Neutrophil (primary cell): ENCODE measurements around the gene SLC22A7.

Source experiments
- H3K27ac ChIP-seq: fragments of 200-600 bp; sonication (generic); 2 replicates; pipeline ENCODE4 v1.5.1; 2016; ENCODE audit warnings: mild to moderate bottlenecking, moderate library complexity
- H3K27me3 ChIP-seq: fragments of 200-600 bp; sonication (generic); 2 replicates; pipeline ENCODE4 v1.6.0; 2016; ENCODE audit warnings: mild to moderate bottlenecking
- H3K36me3 ChIP-seq: fragments of 200-600 bp; sonication (generic); 2 replicates; pipeline ENCODE4 v1.5.1; 2017
- H3K4me1 ChIP-seq, 2 experiments: fragments of 200-600 bp in 1 of 2; sonication (generic) in 1 of 2; 1 replicate in 1 of 2; 2 replicates in 1 of 2; pipeline versions ENCODE4 v1.5.1 to v1.6.1; 2013 to 2016; ENCODE audit warnings: low read depth in 1 of 2, low read length in 1 of 2, mild to moderate bottlenecking in 1 of 2, moderate library complexity in 1 of 2; ENCODE audit not compliant: control insufficient read depth in 1 of 2, insufficient read depth in 1 of 2
- H3K4me3 ChIP-seq, 2 experiments: fragments of 200-600 bp in 1 of 2; sonication (generic) in 1 of 2; 1 replicate in 1 of 2; 2 replicates in 1 of 2; pipeline ENCODE4 v1.5.1; 2013 to 2016; ENCODE audit warnings: low read depth in 1 of 2, low read length in 1 of 2, mild to moderate bottlenecking in 1 of 2, moderate library complexity in 1 of 2
- H3K9me3 ChIP-seq: fragments of 200-600 bp; sonication (generic); 2 replicates; pipeline ENCODE4 v1.5.1; 2016
- TF ChIP-seq, protein P1 (sequence below): fragments of 200-600 bp; sonication (generic); IDR thresholded peaks from 2 replicates; pipeline ENCODE4 v1.5.1; 2016; ENCODE audit warnings: antibody characterized with exemption

The SLC22A7 gene

DNA sequence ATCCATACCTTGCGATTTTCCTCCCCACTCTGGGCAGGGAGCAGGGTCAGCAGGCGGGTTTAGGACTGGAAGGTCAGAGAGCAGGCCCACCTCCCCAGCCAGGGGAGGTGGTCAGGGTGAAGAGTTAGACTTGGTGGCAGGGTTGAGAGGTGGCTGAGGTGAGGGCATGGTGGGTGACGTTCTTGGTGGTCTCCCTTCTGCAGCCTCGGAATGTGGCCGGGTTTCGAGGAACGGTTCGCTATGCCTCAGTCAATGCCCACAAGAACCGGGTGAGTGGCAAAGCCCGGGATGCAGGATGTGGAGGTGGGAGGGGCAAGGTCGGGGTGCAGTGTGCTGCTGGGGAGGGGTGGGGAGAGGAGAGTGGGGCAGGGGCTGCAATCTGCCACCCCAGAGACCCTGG lies 43.2 kb upstream of the SLC22A7 start:
- Histone ChIP-seq H3K4me1 (no peaks in the 10 kb centered on the region), H3K36me3 (no peaks in the 10 kb centered on the region), H3K27ac (no peak overlapping the region), H3K4me3 (no peak overlapping the region), H3K27me3 (peaks cover 79% of the 10 kb centered on the region), H3K9me3 (no peaks in the 10 kb centered on the region)
- TF ChIP-seq, protein P1, sequence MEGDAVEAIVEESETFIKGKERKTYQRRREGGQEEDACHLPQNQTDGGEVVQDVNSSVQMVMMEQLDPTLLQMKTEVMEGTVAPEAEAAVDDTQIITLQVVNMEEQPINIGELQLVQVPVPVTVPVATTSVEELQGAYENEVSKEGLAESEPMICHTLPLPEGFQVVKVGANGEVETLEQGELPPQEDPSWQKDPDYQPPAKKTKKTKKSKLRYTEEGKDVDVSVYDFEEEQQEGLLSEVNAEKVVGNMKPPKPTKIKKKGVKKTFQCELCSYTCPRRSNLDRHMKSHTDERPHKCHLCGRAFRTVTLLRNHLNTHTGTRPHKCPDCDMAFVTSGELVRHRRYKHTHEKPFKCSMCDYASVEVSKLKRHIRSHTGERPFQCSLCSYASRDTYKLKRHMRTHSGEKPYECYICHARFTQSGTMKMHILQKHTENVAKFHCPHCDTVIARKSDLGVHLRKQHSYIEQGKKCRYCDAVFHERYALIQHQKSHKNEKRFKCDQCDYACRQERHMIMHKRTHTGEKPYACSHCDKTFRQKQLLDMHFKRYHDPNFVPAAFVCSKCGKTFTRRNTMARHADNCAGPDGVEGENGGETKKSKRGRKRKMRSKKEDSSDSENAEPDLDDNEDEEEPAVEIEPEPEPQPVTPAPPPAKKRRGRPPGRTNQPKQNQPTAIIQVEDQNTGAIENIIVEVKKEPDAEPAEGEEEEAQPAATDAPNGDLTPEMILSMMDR: no peak

DNA sequence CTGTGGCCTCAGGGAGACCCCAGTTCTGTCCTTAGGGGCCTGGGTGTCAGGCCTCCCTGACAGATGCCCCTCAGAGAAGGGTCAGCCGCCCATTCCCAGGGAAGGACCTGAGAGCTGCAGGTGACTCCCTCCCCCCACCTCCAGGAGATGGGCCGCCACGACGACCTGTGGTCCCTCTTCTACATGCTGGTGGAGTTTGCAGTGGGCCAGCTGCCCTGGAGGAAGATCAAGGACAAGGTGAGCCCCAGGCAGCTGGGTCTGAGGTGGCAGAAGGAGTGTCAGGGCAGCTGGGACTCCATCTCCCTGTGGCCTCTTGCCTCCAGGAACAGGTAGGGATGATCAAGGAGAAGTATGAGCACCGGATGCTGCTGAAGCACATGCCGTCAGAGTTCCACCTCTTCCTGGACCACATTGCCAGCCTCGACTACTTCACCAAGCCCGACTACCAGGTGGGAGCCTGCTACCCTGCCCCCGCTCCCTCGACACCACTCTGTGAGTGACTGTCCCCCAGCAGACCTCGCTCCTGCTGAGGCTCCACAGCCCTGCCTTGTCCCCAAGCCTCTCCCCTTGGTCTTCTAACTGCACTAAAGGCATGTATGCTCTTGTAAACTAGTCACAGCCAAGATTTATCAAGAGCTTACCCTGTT lies 42.5 kb upstream of the SLC22A7 start:
- no peaks in the 10 kb centered on the region for H3K9me3 ChIP-seq

DNA sequence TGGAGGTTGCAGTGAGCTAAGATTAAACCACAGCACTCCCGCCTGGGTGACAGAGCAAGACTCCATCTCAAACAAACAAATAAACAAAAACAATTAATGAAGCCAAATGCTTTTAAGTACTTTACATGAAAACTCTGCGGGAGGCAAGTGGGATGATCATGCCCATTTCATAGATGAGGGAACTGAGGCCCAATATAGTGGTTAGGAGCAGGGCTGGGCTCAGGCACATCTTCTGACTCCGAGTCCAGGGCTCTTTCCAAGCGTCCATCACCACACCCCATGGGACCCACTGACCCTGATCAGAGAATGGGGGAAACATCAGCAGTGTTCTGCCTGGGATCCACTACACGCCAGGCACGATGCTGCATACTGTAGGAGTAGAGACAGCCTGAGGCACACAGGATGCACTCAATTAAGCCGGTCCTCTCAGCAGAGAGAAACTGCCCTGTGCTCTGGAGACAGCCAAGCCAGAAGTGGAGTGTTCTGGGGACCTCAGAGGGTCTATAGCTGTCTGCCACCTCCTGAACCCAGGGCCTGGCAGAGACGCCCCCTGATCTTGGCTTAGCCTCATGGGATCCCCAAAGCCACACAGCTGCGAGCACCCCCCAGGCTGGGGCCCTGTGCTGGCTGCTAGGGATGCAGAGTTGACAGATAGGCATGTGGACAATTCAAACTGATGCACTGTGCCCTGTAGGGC lies 41.2 kb upstream of the SLC22A7 start:
- peaks cover 59% of the 10 kb centered on the region for H3K27me3 ChIP-seq
- TF ChIP-seq, protein P1: no peak
- no peaks in the 10 kb centered on the region for H3K4me1 ChIP-seq
- H3K9me3 ChIP-seq: no peaks in the 10 kb centered on the region
- no peak overlapping the region for H3K4me3 ChIP-seq
- no peaks in the 10 kb centered on the region for H3K36me3 ChIP-seq
- no peak overlapping the region for H3K27ac ChIP-seq

More for the DNA sequence above, 42.5 kb upstream of the SLC22A7 start:
- TF ChIP-seq, protein P1: no peak
- no peak overlapping the region for H3K4me3 ChIP-seq
- H3K27me3 ChIP-seq: peaks cover 72% of the 10 kb centered on the region
- no peak overlapping the region for H3K27ac ChIP-seq
- no peaks in the 10 kb centered on the region for H3K36me3 ChIP-seq
- H3K4me1 ChIP-seq: no peaks in the 10 kb centered on the region

DNA sequence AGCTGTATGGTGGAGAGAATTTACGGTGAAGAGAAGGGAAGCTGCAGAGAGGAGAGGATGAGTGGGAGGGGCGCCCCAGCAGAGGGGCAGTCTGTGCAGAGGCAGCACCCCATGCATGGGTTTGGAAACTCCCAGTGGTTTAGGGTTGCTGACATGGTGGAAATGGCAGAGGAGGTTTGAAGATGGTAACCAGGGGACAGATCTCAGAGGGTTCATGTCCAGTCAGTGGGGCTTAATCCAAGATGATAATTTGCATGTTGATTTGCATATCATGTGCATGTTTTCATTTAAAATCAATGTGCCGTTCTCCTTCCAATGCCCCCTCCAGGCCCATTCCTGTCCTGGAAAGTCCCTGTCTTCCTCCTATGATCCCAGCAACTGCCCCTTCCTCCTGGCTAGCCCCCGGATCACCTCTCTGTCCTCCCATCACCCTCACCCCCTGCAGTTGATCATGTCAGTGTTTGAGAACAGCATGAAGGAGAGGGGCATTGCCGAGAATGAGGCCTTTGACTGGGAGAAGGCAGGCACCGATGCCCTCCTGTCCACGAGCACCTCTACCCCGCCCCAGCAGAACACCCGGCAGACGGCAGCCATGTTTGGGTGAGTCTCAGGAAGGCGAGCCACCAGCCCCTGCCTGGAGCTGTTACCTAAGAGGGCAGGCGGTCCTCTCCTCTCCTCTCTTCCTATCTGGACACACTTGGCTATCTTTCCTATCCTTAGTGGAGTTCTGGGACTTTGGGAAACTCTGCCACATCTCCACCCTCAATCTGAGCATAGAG lies 40.5 kb upstream of the SLC22A7 start:
- Histone ChIP-seq H3K27ac (no peak overlapping the region), H3K9me3 (no peaks in the 10 kb centered on the region), H3K4me3 (no peak overlapping the region), H3K4me1 (no peaks in the 10 kb centered on the region), H3K36me3 (no peaks in the 10 kb centered on the region), H3K27me3 (peaks cover 52% of the 10 kb centered on the region)
- TF ChIP-seq, protein P1: no peak

DNA sequence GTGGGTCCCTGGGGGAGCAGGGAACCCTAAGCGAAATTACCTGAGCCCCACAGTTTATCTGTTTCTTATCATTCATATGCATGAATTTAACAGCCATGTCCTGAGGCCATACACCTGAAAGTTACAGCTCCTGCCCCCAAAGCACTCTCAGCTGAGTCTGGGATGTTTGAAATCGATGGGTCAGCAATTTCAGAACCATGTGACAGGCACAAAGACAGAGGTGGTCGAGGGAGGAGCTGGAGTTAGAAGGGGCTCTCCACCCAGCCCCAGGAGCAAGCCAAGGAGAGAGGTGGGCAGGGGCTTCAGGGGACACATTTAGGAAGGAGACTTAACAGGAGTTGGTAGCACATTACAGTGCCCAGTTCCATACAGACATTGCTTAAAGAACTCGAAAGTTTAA lies 39.9 kb upstream of the SLC22A7 start:
- no peaks in the 10 kb centered on the region for H3K4me1 ChIP-seq
- H3K9me3 ChIP-seq: no peaks in the 10 kb centered on the region
- H3K27me3 ChIP-seq: peaks cover 45% of the 10 kb centered on the region
- TF ChIP-seq, protein P1: no peak
- no peak overlapping the region for H3K4me3 ChIP-seq
- H3K36me3 ChIP-seq: no peaks in the 10 kb centered on the region
- H3K27ac ChIP-seq: no peak overlapping the region
